Neural crest cell (in vitro differentiated cells): Measurements from ENCODE around the gene CD274. TPM values are rescaled to one million over a fixed set of nuclear protein-coding genes. Genes with fewer than 3 reads are reported as not detected.

Experiments
- DNase-seq: peaks from one replicate; pipeline ENCODE4 v3.0.0; 2021; ENCODE audit warnings: low read depth, mixed read lengths, low spot score
- H3K27ac Mint-ChIP-seq: one replicate; pipeline ENCODE4 v1.8.0; 2021; ENCODE audit warnings: mild to moderate bottlenecking, mixed read lengths; ENCODE audit not compliant: unreplicated experiment
- H3K27me3 Mint-ChIP-seq: 2 replicates; pipeline ENCODE4 v1.8.0; 2021; ENCODE audit warnings: low read depth, mild to moderate bottlenecking, mixed read lengths
- H3K36me3 Mint-ChIP-seq: 2 replicates; pipeline ENCODE4 v1.8.0; 2021; ENCODE audit warnings: low read depth, mild to moderate bottlenecking, mixed read lengths
- H3K4me1 Mint-ChIP-seq: 2 replicates; pipeline ENCODE4 v1.8.0; 2021; ENCODE audit warnings: mixed read lengths
- H3K4me3 Mint-ChIP-seq: one replicate; pipeline ENCODE4 v1.8.0; 2021; ENCODE audit warnings: mild to moderate bottlenecking, mixed read lengths
- H3K9me3 Mint-ChIP-seq: 2 replicates; pipeline ENCODE4 v1.8.0; 2021; ENCODE audit warnings: mixed read lengths
- CTCF ChIP-seq: fragments of 200-600 bp; sonication (generic); conservative IDR thresholded peaks from 2 replicates; pipeline ENCODE4 v1.5.0; 2021; ENCODE audit warnings: antibody characterized with exemption, mild to moderate bottlenecking
- total RNA-seq: library from RNA; stranded (reverse); gene quantifications from 2 replicates; pipeline ENCODE4 v1.2.1, GENCODE V29; 2021

Gene CD274
- total RNA-seq, 1 donor from 2014 or later: not detected

GRCh38 chr9:5483306-5483705, 33.0 kb downstream of the CD274 start:
- H3K9me3 Mint-ChIP-seq: no peaks in the 10 kb centered on the region
- no peaks in the 10 kb centered on the region for H3K4me1 Mint-ChIP-seq
- no peak for TF ChIP-seq CTCF
- no peaks in the 10 kb centered on the region for H3K36me3 Mint-ChIP-seq
- no peak overlapping the region for H3K4me3 Mint-ChIP-seq
- DNase-seq: no peak
- H3K27me3 Mint-ChIP-seq: no peaks in the 10 kb centered on the region
- H3K27ac Mint-ChIP-seq: no peak overlapping the region

GRCh38 chr9:5485378-5486085, 35.2 kb downstream of the CD274 start:
- no peak for TF ChIP-seq CTCF
- Mint-ChIP-seq H3K9me3 (no peaks in the 10 kb centered on the region), H3K27me3 (no peaks in the 10 kb centered on the region), H3K4me1 (no peaks in the 10 kb centered on the region), H3K27ac (no peak overlapping the region), H3K4me3 (no peak overlapping the region), H3K36me3 (no peaks in the 10 kb centered on the region)
- DNase-seq: no peak

- H3K9me3 Mint-ChIP-seq: no peaks in the 10 kb centered on the region
- no peaks in the 10 kb centered on the region for H3K4me1 Mint-ChIP-seq
- no peak for DNase-seq
- H3K27ac Mint-ChIP-seq: no peak overlapping the region
- H3K36me3 Mint-ChIP-seq: no peaks in the 10 kb centered on the region
- no peak for TF ChIP-seq CTCF
- no peak overlapping the region for H3K4me3 Mint-ChIP-seq
- H3K27me3 Mint-ChIP-seq: no peaks in the 10 kb centered on the region
Observed at GRCh38 chr9:5486988-5487387, 36.6 kb downstream of the CD274 start.

- H3K9me3 Mint-ChIP-seq: no peaks in the 10 kb centered on the region
- no peaks in the 10 kb centered on the region for H3K27me3 Mint-ChIP-seq
- no peak for TF ChIP-seq CTCF
- H3K4me3 Mint-ChIP-seq: no peak overlapping the region
- no peak for DNase-seq
- H3K36me3 Mint-ChIP-seq: no peaks in the 10 kb centered on the region
- H3K4me1 Mint-ChIP-seq: no peaks in the 10 kb centered on the region
- H3K27ac Mint-ChIP-seq: no peak overlapping the region
Observed at GRCh38 chr9:5488221-5489008, 38.1 kb downstream of the CD274 start.

GRCh38 chr9:5489630-5490490, 39.5 kb downstream of the CD274 start:
- no peaks in the 10 kb centered on the region for H3K27me3 Mint-ChIP-seq
- no peak for TF ChIP-seq CTCF
- no peak for DNase-seq
- no peak overlapping the region for H3K4me3 Mint-ChIP-seq
- H3K36me3 Mint-ChIP-seq: no peaks in the 10 kb centered on the region
- no peaks in the 10 kb centered on the region for H3K4me1 Mint-ChIP-seq
- H3K27ac Mint-ChIP-seq: no peak overlapping the region
- no peaks in the 10 kb centered on the region for H3K9me3 Mint-ChIP-seq
